Stimulated activated naive CD4-positive, alpha-beta T cell (primary cell): Measurements from ENCODE around the gene NAPB.
"Not testable (repeated sequence)": the region's sequence is repeated elsewhere in the genome, so short reads cannot be mapped to it uniquely, and the experiment has no call there.

ENCODE experiments used
- DNase-seq, 6 experiments: peaks; one replicate each; lab custom pipeline; 2025; lab: John Stamatoyannopoulos, UW

Gene NAPB

GRCh38 chr20:23420943-23421931 lies at the start of gene NAPB:
NAPB (minus strand) TSS chr20:23421488; CDS start chr20:23421402, 86 bp downstream.
- peak; percentile 80 to 91 (median 89) for DNase-seq

GRCh38 chr20:23466961-23467360 lies 45.7 kb upstream of the NAPB start:
- not testable (repeated sequence) for DNase-seq

GRCh38 chr20:23461180-23461579 lies 39.9 kb upstream of the NAPB start:
- no peak for DNase-seq

GRCh38 chr20:23459461-23460150 lies 38.3 kb upstream of the NAPB start:
- no peak for DNase-seq

- no peak for DNase-seq
These were observed 35.6 kb upstream of the NAPB start for GRCh38 chr20:23456873-23457272.

- DNase-seq: no peak
These were observed 35.1 kb upstream of the NAPB start for GRCh38 chr20:23456409-23456808.

- DNase-seq: no peak
These were observed 34.4 kb upstream of the NAPB start for GRCh38 chr20:23455639-23456038.

DNA sequence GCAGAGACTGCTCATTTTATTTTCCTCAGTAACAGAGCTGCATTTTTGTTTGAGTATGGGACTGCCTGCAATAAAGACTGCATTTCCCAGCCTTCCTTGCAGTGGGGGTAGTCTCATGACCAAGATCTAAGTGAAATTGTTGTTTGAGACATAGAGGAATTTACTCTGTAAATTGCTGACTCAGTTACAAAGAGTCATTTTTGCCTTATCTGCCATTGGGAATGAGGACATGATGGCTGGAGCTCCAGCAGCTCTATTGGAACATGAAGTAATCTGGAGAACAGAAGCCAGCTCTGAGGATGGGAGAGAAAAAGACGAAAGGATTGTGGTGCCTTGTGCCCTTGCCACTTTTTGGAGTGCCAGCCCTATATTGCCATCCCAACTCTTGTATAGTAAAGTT lies 33.5 kb upstream of the NAPB start:
- no peak for DNase-seq

DNA sequence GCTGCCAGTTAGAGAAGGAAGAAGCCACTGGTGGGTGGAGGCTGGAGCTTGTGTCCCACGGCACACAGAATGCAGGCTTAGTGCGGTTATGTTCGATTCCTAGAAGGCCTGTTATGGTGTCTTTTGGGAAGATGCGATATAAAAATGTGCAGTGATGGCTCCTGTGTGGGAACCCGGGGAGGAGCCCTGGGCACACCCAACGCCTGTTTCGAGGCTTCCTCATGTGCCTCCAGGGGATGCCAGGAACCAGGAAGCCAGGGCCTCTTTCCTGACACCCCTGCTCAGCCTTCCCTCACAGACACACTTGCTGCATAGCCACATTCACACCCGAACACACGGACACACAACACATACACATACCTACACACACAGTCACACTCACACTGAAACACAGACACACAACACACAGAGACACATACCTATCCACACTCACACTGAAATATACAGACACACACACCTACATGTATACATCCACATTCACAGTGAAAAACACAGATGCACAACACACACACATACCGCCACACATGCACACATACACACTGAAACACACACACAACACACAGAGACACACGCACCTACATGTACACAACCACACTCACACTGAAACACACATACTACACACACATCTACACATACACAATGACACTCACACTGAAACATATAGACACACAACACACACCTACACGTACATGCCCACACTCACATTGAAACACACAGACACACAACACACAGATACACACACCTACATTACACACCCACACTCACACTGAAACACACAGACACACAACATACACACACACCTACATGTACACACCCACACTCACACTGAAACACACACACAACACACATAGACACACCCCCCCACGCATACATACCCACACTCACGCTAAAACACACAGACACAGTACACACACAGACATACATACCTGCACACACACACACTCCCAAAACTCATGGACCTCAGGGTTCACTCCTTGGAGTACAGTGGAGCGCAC lies 32.6 kb upstream of the NAPB start:
- no peak for DNase-seq

DNA sequence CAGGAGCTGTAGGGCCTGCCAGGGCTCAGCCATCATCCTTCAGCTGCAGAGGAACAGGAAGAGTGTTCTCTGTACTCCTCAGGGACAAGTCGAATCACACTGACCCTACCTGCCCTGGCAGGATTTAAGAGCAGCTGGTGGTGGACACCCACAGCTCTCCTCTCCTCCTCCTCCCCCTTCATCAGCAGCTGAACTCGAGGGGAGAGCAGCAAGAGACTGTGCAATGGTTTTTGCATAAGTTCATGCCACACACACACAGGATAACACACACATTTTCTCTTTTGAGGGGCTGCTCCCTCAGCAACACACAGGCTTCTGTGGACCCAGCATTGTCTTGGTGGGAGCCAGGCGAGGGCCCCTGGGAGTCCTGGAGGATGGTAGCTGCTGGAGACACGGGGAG lies 31.5 kb upstream of the NAPB start, which contains the start of gene CST11:
TSS of gene CST11 (minus strand) at position 101 of the 400 bp plus-strand sequence. CDS start at position 36, 65 bp downstream.
- no peak for DNase-seq

DNA sequence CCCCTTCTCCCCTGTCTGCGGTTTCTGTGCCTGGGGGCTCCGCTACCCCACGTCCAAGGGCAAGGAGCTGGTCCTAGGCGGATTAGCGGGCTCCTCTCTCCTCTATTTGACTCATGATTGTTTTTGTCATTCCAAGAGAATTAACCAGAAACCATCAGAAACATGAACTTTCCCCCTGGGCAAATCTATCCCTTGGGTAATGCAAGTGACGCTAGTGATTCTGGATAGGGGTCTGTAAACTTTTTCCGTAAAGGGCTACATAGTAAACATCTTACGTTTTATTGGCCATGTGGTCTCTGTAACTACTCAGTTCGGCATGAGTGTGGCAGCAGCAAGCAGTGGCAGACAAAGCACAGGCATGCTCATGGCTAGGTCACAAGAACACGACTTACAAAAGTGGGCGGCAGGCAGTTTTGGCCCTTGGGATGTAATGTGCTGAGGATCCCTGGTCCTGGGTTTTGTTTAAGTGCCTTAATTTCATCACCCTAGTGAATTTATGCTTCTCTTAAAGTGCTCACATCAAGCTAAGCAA lies 30.7 kb upstream of the NAPB start:
- DNase-seq: no peak

DNA sequence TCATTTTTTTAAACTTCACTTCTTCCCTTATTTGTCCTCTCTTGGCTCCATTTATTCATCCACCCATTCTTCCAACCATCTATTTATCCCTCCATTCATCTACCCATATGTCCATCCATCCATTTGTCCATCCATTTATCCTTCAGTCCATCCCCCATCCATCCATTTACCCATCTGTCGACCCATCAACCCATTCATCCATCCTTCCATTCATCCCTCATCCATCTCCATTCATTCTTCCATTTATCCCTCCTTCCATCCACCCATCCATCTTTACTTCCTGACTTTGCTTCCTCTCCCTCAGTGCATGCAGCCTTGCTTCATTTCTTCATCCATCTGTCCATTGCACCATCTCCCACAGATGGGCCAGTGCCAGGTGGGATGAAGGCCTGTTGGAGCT lies 29.6 kb upstream of the NAPB start:
- DNase-seq: no peak

- DNase-seq: no peak
These were observed 28.1 kb upstream of the NAPB start for GRCh38 chr20:23449421-23449820.

DNA sequence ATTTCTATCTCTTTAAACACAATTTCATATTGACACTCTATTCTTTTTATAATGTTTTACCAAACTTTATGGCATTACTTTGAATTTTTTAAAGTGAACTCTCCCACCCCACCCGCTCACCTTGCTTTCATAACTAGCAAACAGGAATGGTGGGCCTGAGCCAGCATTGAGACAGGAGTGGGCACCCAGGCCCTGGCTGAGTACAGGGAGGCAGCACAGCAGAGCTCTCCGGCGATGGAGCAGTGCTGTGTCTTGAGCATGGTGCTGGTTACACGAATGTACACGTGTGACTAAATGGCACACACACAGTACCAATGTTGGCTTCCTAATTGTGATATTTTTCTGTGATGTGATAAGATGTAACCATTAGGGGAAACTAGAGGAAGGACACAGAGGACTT lies 26.9 kb upstream of the NAPB start:
- no peak for DNase-seq

- no peak for DNase-seq
These were observed 25.2 kb upstream of the NAPB start for GRCh38 chr20:23446505-23446904.

DNA sequence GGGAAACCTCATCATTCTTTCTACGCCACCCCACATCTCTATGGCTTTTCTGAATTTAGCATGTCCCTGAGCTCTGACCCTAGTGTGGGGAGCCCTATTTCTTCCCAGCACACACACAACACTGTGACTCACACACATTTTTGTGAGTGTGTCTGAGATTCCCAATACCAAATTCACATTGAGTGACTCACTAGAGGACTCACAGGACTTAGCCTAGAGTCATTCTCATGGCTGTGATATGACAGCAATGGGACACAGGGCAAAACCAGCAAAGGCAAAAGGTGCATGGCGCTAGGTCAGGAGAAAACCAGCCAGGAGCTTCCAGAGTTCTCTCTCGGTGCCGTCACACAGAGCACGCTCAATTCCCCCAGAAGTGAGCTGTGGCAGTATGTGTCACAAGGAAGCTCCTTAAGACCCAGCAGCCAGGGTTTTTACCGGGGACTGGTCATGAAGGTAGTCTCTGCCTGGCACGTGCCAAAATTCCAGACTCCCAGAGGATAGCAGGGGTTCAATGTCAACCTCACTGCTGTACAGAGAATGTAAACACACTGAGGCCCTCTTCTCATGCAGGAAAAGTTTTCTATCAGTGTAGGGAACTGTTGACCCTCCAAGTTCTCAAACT lies 24.4 kb upstream of the NAPB start:
- no peak for DNase-seq

DNA sequence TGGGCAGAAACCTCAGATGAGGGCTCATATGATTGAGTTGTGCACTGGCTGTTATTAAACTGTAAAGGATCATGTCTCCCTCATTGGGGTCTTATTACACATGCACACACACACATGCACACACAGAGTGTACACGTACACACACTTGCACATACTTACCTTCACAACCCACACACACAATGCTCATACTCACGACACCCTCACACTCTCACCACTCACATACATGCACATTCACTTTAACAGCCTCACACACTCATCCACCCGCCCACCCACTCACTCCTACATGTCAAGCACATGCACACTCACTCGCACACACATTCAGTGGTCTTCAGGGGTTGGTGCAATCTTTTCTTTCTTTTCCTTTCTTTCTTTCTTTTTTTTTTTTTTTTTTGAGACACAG lies 23.6 kb upstream of the NAPB start:
- DNase-seq: no peak

GRCh38 chr20:23442436-23442835 lies 21.1 kb upstream of the NAPB start:
- DNase-seq: no peak

GRCh38 chr20:23441850-23442313 lies 20.6 kb upstream of the NAPB start:
- DNase-seq: peak in 5 of 6 experiments; percentile 7 to 28 (median 21)

GRCh38 chr20:23440004-23440403 lies 18.7 kb upstream of the NAPB start:
- no peak for DNase-seq

DNA sequence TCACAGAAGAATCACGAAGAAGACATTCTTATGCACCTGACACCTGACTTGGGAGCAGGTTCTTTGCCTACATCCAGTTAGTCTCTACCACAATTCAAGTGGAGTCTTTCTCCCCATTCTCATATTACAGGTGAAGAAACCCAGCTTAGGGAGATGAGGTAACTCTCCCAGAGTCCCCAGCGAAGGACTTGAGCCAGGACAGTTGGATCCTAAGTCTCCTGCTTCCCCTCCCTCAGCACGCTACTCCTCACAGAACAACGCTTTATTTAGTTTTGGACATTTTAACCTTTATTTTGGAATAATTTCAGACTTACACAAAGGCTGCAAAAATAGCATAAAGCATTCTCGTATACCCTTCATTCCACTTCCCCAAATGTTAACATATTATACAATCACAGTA lies 17.4 kb upstream of the NAPB start:
- DNase-seq: no peak
